Skeletal muscle satellite cell (primary cell): Measurements from ENCODE around the gene FLT1.

Experiments used
- H3K27me3 ChIP-seq: 2 replicates; pipeline ENCODE4 v1.7.0; 2013; ENCODE audit warnings: low read length; ENCODE audit not compliant: control insufficient read depth, insufficient read depth
- H3K36me3 ChIP-seq: 2 replicates; pipeline ENCODE4 v1.7.0; 2013; ENCODE audit warnings: mild to moderate bottlenecking, control low read depth, low read length; ENCODE audit not compliant: insufficient read depth
- H3K4me1 ChIP-seq: 2 replicates; pipeline ENCODE4 v1.7.0; 2013; ENCODE audit warnings: low read length; ENCODE audit not compliant: control insufficient read depth, insufficient read depth
- H3K4me2 ChIP-seq: 2 replicates; pipeline ENCODE4 v1.7.0; 2013; ENCODE audit warnings: mild to moderate bottlenecking, low read length
- H3K4me3 ChIP-seq: 2 replicates; pipeline ENCODE4 v1.7.0; 2013; ENCODE audit warnings: low read length
- H3K9ac ChIP-seq: 2 replicates; pipeline ENCODE4 v1.7.0; 2013; ENCODE audit warnings: mild to moderate bottlenecking, low read depth, low read length, moderate library complexity
- H3K9me3 ChIP-seq: replicated peaks from 2 replicates; pipeline ENCODE4 v1.7.0; 2013; ENCODE audit warnings: mild to moderate bottlenecking, control low read depth, low read length

Gene FLT1

DNA sequence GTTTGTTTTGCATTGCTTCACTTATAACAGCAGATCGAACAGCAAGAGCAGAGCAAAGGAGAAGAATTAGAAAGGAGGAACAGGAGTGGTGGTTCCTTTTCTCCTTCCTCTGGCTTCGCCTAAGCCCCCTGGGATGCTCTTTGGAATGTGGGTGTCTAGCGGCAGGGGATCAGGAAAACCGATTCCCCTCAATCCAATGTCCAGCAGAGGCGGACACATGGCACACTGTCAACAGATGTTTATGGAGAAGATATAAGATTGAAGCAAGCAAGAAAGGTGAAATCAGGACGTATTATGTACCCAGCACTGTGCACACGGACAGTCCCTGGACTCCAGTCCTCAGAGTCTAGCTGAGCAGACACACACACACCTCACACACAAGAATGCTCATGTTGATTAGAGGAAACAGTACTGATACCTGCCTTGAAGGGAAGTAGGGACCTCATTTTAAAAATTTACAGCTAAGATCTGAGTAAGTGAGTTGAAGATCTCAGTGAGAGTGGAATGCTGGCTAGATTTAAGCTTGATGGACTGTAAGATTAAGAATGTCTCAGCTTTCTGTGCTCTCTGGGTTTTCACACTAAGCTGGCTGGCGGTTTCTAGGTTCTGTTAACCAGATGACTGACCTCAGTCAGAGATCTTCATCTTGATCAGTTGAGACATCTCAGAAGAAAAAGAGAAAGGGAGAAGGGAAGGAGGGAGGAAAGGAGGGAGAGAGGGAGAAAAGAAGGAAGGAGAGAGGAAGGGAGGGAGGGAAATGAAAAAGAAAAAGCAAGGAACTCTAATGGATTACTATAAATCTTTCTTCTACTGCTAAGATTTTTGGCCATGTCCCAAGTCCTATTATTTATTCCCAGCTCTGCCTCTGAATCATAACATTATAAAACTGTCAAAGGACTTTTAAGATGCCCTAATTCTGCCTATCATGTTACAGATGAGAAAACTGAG, 44.8 kb downstream of the FLT1 start:
- Histone ChIP-seq H3K4me1 (peaks cover 9% of the 10 kb centered on the region), H3K9me3 (no peaks in the 10 kb centered on the region), H3K27me3 (peaks cover 20% of the 10 kb centered on the region), H3K9ac (no peak overlapping the region), H3K36me3 (no peaks in the 10 kb centered on the region), H3K4me3 (no peak overlapping the region), H3K4me2 (no peak overlapping the region)

DNA sequence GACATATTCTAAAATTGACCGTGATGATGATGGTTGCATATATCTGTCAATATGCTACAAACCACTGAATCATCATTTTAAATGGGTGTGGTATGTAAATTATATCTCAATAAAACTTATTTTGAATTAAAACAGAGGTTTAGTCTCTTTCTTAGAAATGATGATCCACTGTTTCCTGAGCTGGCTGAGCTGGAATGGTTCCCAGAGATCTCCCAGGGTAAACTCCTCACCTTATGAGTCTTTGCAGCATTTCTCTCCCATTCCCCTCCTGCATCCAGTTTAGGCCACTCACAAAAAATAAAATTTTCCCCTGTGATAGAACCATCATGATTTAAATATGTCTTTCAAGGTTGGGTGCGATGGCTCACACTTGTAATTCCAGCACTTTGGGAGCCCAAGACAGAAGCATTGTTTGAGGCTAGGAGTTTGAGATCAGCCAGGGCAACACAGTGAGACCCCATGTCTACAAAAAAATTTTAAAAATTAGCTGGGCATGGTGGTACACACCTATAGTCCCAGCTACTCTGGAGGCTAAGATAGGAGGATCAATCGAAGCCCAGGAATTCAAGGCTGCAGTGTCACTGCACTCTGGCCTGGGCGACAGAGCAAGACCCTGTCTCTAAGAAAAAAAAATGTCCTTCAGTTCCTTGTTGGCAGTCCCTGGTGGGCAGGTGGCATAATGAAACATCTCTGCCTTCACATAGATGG, 46.1 kb downstream of the FLT1 start:
- no peak overlapping the region for H3K4me2 ChIP-seq
- H3K4me3 ChIP-seq, result no peak overlapping the region
- peaks cover 9% of the 10 kb centered on the region for H3K4me1 ChIP-seq
- peaks cover 13% of the 10 kb centered on the region for H3K27me3 ChIP-seq
- no peak overlapping the region for H3K9ac ChIP-seq
- no peaks in the 10 kb centered on the region for H3K36me3 ChIP-seq
- no peaks in the 10 kb centered on the region for H3K9me3 ChIP-seq

DNA sequence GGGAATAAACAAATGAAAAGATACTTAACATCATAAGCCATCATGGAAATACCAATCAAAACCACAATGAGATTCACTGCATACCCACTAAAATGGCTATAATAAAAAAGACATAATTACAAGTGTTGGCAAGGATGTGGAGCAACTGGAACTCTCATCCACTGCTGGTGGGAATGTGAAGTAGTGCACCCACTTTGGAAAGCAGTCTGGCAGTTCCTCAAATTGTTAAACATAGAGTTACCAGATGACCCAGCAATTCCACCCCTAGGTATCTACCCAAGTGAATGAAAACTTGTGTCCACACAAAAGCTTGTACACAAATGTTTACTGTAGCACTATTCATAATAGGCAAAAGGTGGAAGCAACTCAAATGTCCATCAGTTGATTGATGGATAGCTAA, 46.9 kb downstream of the FLT1 start:
- H3K9ac ChIP-seq, result no peak overlapping the region

DNA sequence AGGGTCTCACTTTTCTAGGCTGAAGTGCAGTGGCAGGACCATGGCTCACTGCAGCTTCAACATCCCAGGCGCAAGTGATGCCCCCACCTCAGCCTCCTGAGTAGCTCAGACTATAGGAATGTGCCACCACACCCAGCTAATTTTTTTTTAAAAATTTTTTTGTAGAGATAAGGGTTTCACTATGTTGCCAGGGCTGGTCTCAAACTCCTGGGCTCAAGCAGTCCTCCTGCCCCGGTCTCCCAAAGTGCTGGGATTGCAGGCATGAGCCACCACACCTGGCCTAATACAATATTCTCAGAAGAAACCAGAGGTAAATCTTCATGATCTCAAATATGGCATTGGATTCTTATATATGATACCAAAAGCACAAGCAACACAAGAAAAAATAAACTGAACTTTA, 47.7 kb downstream of the FLT1 start:
- peaks cover 6% of the 10 kb centered on the region for H3K4me1 ChIP-seq
- no peak overlapping the region for H3K4me3 ChIP-seq
- H3K36me3 ChIP-seq, result no peaks in the 10 kb centered on the region
- no peaks in the 10 kb centered on the region for H3K9me3 ChIP-seq
- no peak overlapping the region for H3K4me2 ChIP-seq
- peaks cover 21% of the 10 kb centered on the region for H3K27me3 ChIP-seq
- no peak overlapping the region for H3K9ac ChIP-seq

More for the DNA sequence above, 46.9 kb downstream of the FLT1 start:
- Histone ChIP-seq H3K4me3 (no peak overlapping the region), H3K4me1 (peaks cover 9% of the 10 kb centered on the region), H3K36me3 (no peaks in the 10 kb centered on the region), H3K9me3 (no peaks in the 10 kb centered on the region), H3K4me2 (no peak overlapping the region), H3K27me3 (peaks cover 18% of the 10 kb centered on the region)

DNA sequence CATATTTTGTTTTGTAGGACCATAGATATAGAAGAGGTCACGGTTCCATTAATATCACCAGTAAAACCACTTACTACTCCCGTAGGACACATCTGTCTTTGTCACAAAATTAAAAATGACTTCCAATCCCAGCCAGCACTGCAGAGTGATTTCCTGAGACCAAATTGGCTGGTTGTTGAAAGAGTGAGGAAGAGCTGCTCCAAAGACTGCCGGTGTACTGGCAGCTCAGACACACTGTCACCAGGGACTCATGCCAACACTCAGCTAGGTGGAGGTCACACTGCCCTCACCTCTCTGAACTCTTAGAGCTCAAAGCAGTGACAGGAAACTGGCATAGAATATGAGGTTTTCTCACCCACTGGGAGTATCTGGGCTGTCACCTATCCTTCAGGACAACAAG, 52.1 kb downstream of the FLT1 start:
- H3K36me3 ChIP-seq, result no peaks in the 10 kb centered on the region
- H3K4me2 ChIP-seq, result no peak overlapping the region
- H3K9me3 ChIP-seq, result no peaks in the 10 kb centered on the region
- H3K9ac ChIP-seq, result no peak overlapping the region
- H3K4me3 ChIP-seq, result no peak overlapping the region
- no peaks in the 10 kb centered on the region for H3K4me1 ChIP-seq
- H3K27me3 ChIP-seq, result peaks cover 28% of the 10 kb centered on the region

DNA sequence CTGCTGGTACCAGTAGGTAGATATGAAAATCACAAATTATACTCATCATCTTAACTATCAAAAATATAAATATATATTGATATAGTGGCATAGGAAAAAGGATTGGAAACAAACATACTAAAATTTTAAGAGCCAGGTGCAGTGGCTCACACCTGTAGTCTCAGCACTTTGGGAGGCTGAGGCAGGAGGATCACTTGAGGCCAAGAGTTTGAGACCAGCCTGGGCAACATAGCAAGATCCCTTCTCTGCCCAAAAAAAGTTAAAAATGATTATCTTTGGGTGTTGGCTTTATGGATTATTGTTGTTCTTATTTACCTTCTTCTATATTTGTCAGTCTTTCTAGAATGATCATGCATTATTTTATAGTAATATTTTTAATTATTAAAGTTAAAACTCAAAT, 53.4 kb downstream of the FLT1 start:
- H3K36me3 ChIP-seq, result no peaks in the 10 kb centered on the region
- H3K4me1 ChIP-seq, result no peaks in the 10 kb centered on the region
- H3K4me2 ChIP-seq, result no peak overlapping the region
- no peak overlapping the region for H3K9ac ChIP-seq
- no peaks in the 10 kb centered on the region for H3K9me3 ChIP-seq
- H3K27me3 ChIP-seq, result peaks cover 34% of the 10 kb centered on the region
- H3K4me3 ChIP-seq, result no peak overlapping the region

DNA sequence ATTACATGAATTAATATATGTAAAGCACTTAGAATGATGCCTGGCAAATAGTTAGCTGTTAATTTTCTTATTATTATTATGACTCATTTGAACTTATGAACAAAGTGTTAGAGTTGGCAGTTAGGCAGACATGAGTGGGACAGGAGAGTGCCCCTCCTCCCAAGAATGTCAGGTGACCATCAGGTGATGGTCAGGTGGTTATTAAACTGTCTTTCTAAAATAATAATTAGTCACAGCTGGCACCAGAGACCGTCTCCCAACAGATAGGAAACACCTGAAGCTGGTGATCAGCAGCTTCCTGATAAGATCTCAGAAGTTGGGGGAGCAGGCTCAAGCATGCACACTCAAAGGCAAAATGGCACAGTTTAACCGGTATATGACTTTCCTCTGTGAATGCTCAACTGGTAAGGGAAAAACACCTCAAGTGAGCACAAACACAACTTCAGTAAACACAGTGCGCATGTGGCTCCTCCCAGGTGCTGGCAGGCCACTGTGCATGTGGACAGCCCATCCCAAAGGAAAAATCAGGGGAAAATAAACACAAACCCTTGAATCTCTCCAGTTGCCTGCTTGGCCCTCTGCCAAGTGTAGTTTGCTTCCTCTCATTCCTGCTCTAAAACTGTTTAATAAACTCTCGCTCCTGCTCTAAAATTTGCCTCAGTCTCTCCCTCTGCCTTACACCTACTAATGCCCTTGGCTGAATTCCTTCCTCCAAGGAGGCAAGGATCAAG, 54.0 kb downstream of the FLT1 start:
- peaks cover 37% of the 10 kb centered on the region for H3K27me3 ChIP-seq
- no peaks in the 10 kb centered on the region for H3K36me3 ChIP-seq
- H3K4me3 ChIP-seq, result no peak overlapping the region
- H3K9me3 ChIP-seq, result no peaks in the 10 kb centered on the region
- H3K4me2 ChIP-seq, result no peak overlapping the region
- H3K9ac ChIP-seq, result no peak overlapping the region
- H3K4me1 ChIP-seq, result no peaks in the 10 kb centered on the region

DNA sequence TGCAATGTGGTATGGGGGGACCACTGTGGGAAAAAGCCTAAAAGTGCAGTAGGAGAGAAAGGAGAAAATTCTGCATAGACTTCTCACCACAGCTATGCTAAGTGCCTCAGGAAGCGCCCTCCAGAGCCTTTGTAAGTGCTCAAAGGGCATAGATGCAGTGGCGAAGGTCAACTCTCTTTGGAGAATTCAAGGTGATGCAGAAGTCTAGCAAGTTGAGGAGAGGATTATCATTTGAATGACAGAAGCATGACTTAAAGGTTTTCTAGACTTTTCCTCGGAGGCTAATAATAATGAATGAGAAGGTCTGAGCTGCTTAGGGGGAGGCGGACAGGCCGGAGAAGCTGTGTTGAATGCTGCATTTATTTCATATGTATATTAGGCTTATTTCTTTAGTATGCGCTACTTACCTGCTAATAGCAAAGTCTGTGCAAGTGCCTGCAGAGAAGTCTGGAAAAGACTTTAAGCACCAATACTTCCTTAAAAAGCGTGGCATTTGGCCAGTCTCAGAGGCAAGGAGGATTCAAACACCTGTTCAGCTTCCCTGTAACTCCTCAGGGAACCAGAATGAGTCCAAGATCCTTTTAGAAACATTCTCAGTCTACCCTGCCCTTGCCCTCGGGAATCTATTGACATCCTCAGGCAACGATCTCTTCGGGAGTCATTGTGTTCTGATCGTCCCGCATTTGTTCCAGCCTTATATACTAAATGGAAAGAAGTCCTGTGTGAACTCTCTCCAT, 56.2 kb downstream of the FLT1 start:
- Histone ChIP-seq H3K9ac (no peak overlapping the region), H3K36me3 (no peaks in the 10 kb centered on the region), H3K9me3 (no peaks in the 10 kb centered on the region), H3K27me3 (peaks cover 49% of the 10 kb centered on the region), H3K4me1 (no peaks in the 10 kb centered on the region), H3K4me2 (no peak overlapping the region), H3K4me3 (no peak overlapping the region)

DNA sequence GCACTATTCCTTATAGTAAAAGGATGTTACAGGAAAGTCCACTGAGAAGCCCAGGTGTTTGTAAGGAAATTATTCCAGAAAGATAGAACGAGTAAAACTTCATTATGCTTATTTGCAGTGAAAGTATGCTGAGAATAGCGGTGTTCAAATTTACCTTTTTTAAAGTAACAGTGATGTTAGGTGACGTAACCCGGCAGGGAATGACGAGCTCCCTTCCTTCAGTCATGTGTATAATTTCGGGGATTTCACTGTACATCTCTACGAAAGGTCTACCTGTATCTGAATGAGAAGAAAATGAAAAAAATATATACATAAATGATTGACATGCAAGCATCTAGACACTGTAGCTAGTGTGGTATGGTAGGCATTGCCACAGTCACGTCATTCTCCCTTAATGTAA, 56.9 kb downstream of the FLT1 start:
- H3K4me1 ChIP-seq, result no peaks in the 10 kb centered on the region
- no peak overlapping the region for H3K4me2 ChIP-seq
- H3K9ac ChIP-seq, result no peak overlapping the region
- no peak overlapping the region for H3K4me3 ChIP-seq
- no peaks in the 10 kb centered on the region for H3K36me3 ChIP-seq
- peaks cover 44% of the 10 kb centered on the region for H3K27me3 ChIP-seq
- H3K9me3 ChIP-seq, result no peaks in the 10 kb centered on the region

DNA sequence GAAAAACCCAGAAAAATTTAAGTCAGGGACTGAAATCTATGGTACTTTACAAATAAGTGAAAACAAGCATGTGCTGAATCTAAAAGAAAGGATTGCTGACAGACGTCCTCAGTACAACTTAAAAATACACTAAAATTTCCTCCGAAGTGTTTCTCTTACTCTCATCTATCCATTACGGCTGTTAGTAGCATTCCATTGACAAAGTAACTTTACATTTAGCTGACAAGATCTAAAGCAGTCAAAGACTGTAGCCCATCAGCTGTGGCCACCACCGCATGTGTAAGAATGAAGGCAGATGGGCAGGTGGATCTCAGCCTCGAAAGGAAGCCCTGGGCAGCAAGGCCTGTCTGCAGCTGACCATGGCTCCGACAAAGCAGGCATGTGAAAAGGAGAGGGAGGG, 59.0 kb downstream of the FLT1 start:
- H3K36me3 ChIP-seq, result no peaks in the 10 kb centered on the region
- no peaks in the 10 kb centered on the region for H3K4me1 ChIP-seq
- H3K9ac ChIP-seq, result no peak overlapping the region
- H3K9me3 ChIP-seq, result no peaks in the 10 kb centered on the region
- no peak overlapping the region for H3K4me2 ChIP-seq
- no peak overlapping the region for H3K4me3 ChIP-seq
- peaks cover 51% of the 10 kb centered on the region for H3K27me3 ChIP-seq

DNA sequence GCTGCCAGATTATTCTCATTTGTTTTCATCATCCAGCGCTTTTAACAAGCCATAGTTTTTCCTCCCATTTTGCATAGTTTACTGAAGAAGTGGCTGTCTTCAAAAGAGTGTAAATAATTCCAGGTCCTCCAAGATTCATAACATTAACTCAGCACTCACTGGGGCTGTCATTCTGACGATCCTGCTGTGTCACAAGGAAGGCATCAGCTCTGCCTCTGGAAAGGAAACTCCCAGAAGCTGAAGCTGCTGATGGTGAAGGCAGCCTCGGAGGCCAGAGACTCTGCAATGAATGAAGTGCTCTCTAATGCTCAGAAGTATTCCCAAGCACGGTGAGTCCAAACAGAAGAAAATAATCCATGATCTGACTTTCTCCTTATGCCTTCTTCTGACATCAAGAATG, 60.0 kb downstream of the FLT1 start:
- Histone ChIP-seq H3K4me2 (no peak overlapping the region), H3K9ac (no peak overlapping the region), H3K4me1 (no peaks in the 10 kb centered on the region), H3K27me3 (peaks cover 49% of the 10 kb centered on the region), H3K4me3 (no peak overlapping the region), H3K36me3 (no peaks in the 10 kb centered on the region), H3K9me3 (no peaks in the 10 kb centered on the region)
